IMR-90 (cell line): ENCODE data around the gene NOS1AP. TPM values are rescaled to one million over a fixed set of nuclear protein-coding genes. Genes with fewer than 3 reads are reported as not detected.
A peak's percentile ranks its signal among the peaks of the same experiment; 100 is the strongest.

Source experiments
- ATAC-seq: fragments of 200-7000 bp; cut with Tn5 transposase; 2 replicates; pipeline ENCODE4 v1.9.1; 2020; ENCODE audit warnings: low read depth, mild to moderate bottlenecking, moderate library complexity
- BruUV-seq: library from RNA; stranded (reverse); fragments of 400-500 nt; replicated peaks from 2 replicates; lab custom pipeline; 2021; lab: Mats Ljungman, UMichigan
- CTCF ChIA-PET: fragments of 300-600 bp; formaldehyde crosslinking; extraction: SDS; loops from one replicate; lab custom pipeline; 2021; ENCODE audit warnings: antibody characterized with exemption; lab: Yijun Ruan, JAX
- POLR2A ChIA-PET: fragments of 300-600 bp; sonication (Branson Sonifier 250); formaldehyde crosslinking; loops from one replicate; lab custom pipeline; 2022; ENCODE audit warnings: antibody characterized with exemption; ENCODE audit not compliant: unreplicated experiment; lab: Charles Lee
- DNase-seq: peaks from one replicate; pipeline ENCODE4 v3.0.0; 2013
- H2AFZ ChIP-seq: replicated peaks from 2 replicates; pipeline ENCODE3; 2013; ENCODE audit warnings: low read length, mild to moderate bottlenecking; ENCODE audit not compliant: poor library complexity
- H2AK5ac ChIP-seq: 2 replicates; pipeline ENCODE4 v1.6.1; 2013; ENCODE audit warnings: low read depth, low read length, inconsistent platforms
- H2AK9ac ChIP-seq: replicated peaks from 2 replicates; pipeline ENCODE3; 2013; ENCODE audit warnings: mild to moderate bottlenecking, low read depth, low read length, moderate library complexity; ENCODE audit not compliant: poor library complexity
- H2BK120ac ChIP-seq: 2 replicates; pipeline ENCODE4 v1.6.1; 2013; ENCODE audit warnings: low read depth, low read length, inconsistent platforms
- H2BK15ac ChIP-seq: 3 replicates; pipeline ENCODE4 v1.6.1; 2013; ENCODE audit warnings: low read depth, low read length, inconsistent platforms
- H2BK20ac ChIP-seq: 2 replicates; pipeline ENCODE4 v1.6.1; 2013; ENCODE audit warnings: low read depth, mild to moderate bottlenecking, inconsistent platforms, low read length, moderate library complexity
- H2BK5ac ChIP-seq: 2 replicates; pipeline ENCODE4 v1.6.1; 2013; ENCODE audit warnings: mild to moderate bottlenecking, low read depth, low read length, inconsistent platforms; ENCODE audit not compliant: poor library complexity, severe bottlenecking
- H3K14ac ChIP-seq: replicated peaks from 2 replicates; pipeline ENCODE4 v1.6.1; 2013; ENCODE audit warnings: low read depth, low read length, inconsistent platforms
- H3K18ac ChIP-seq: 2 replicates; pipeline ENCODE4 v1.6.1; 2013; ENCODE audit warnings: low read depth, low read length, control low read depth
- H3K23ac ChIP-seq: 2 replicates; pipeline ENCODE4 v1.6.1; 2013; ENCODE audit warnings: low read depth, low read length, inconsistent platforms
- H3K27ac ChIP-seq: 2 replicates; pipeline ENCODE4 v1.5.1; 2013; ENCODE audit warnings: mild to moderate bottlenecking, control low read depth, low read length; ENCODE audit not compliant: insufficient read depth
- H3K27me3 ChIP-seq: 2 replicates; pipeline ENCODE4 v1.6.1; 2013; ENCODE audit warnings: low read length; ENCODE audit not compliant: control insufficient read depth, insufficient read depth
- H3K36me3 ChIP-seq: 2 replicates; pipeline ENCODE4 v1.6.1; 2013; ENCODE audit warnings: low read length, mixed read lengths; ENCODE audit not compliant: control insufficient read depth, insufficient read depth
- H3K4ac ChIP-seq: 2 replicates; pipeline ENCODE4 v1.6.1; 2013; ENCODE audit warnings: low read depth, low read length, inconsistent platforms
- H3K4me1 ChIP-seq: 2 replicates; pipeline ENCODE4 v1.6.1; 2013; ENCODE audit warnings: low read length, mixed read lengths; ENCODE audit not compliant: control insufficient read depth, insufficient read depth
- H3K4me2 ChIP-seq: 2 replicates; pipeline ENCODE4 v1.6.1; 2013; ENCODE audit warnings: low read depth, mild to moderate bottlenecking, control low read depth, low read length, moderate library complexity
- H3K4me3 ChIP-seq: 2 replicates; pipeline ENCODE4 v1.5.1; 2013; ENCODE audit warnings: low read depth, mild to moderate bottlenecking, control low read depth, low read length, moderate library complexity; ENCODE audit not compliant: insufficient read depth
- H3K56ac ChIP-seq: 2 replicates; pipeline ENCODE4 v1.6.1; 2013; ENCODE audit warnings: low read length, inconsistent platforms; ENCODE audit not compliant: insufficient read depth; ENCODE audit errors: extremely low read depth
- H3K79me1 ChIP-seq, 2 experiments: 2 replicates each; pipeline ENCODE4 v1.6.1; 2013; ENCODE audit warnings: low read length in 2 of 2, inconsistent platforms in 1 of 2, low read depth in 1 of 2
- H3K9ac ChIP-seq: 2 replicates; pipeline ENCODE4 v1.6.1; 2013; ENCODE audit warnings: low read depth, low read length, control low read depth
- H3K9me1 ChIP-seq: 2 replicates; pipeline ENCODE4 v1.6.1; 2013; ENCODE audit warnings: low read length, inconsistent platforms; ENCODE audit not compliant: insufficient read depth
- H3K9me3 ChIP-seq: 2 replicates; pipeline ENCODE4 v1.6.1; 2013; ENCODE audit warnings: low read length; ENCODE audit not compliant: control insufficient read depth, insufficient read depth
- H4K20me1 ChIP-seq: 2 replicates; pipeline ENCODE4 v1.6.1; 2013; ENCODE audit warnings: low read length, inconsistent platforms; ENCODE audit not compliant: insufficient read depth
- H4K5ac ChIP-seq: 2 replicates; pipeline ENCODE4 v1.6.1; 2013; ENCODE audit warnings: mild to moderate bottlenecking, low read depth, low read length, control low read depth
- H4K8ac ChIP-seq, 2 experiments: 2 replicates each; pipeline ENCODE4 v1.6.1; 2013; ENCODE audit warnings: low read depth in 2 of 2, low read length in 2 of 2, control low read depth in 1 of 2, inconsistent platforms in 1 of 2
- H4K91ac ChIP-seq: 2 replicates; pipeline ENCODE4 v1.6.1; 2013; ENCODE audit warnings: low read depth, low read length, inconsistent platforms; ENCODE audit not compliant: insufficient read depth
- BHLHE40 ChIP-seq: fragments of 150-350 bp; IDR thresholded peaks from 2 replicates; pipeline ENCODE4 v1.6.1; 2016; ENCODE audit warnings: mild to moderate bottlenecking, low read depth, low read length
- CEBPB ChIP-seq: IDR thresholded peaks from 2 replicates; pipeline ENCODE4 v1.6.1; 2012; ENCODE audit warnings: low read depth, low read length, improper control_type of control experiment
- FOS ChIP-seq: fragments of 150-350 bp; IDR thresholded peaks from 2 replicates; pipeline ENCODE4 v1.6.1; 2016; ENCODE audit warnings: low read depth, low read length
- MAFK ChIP-seq: IDR thresholded peaks from 2 replicates; pipeline ENCODE4 v1.6.1; 2012; ENCODE audit warnings: low read depth, low read length, improper control_type of control experiment
- MAZ ChIP-seq: IDR thresholded peaks from 2 replicates; pipeline ENCODE4 v1.6.1; 2012; ENCODE audit warnings: low read depth, mild to moderate bottlenecking, low read length, improper control_type of control experiment, moderate library complexity, borderline replicate concordance
- POLR2A ChIP-seq: IDR thresholded peaks from 2 replicates; pipeline ENCODE4 v1.6.1; 2012; ENCODE audit warnings: mild to moderate bottlenecking, low read depth, low read length
- RCOR1 ChIP-seq: IDR thresholded peaks from 2 replicates; pipeline ENCODE4 v1.6.1; 2012; ENCODE audit warnings: mild to moderate bottlenecking, low read length, improper control_type of control experiment; ENCODE audit not compliant: insufficient replicate concordance
- SMC3 ChIP-seq: fragments of 150-350 bp; IDR thresholded peaks from 2 replicates; pipeline ENCODE4 v1.6.1; 2016; ENCODE audit warnings: low read depth, mild to moderate bottlenecking, antibody characterized with exemption, low read length, moderate library complexity
- whole genome bisulfite sequencing, 2 experiments: methylation state at CpG; one replicate each; pipeline versions ENCODE4 v1.1.5 to v1.1.7; 2013; ENCODE audit warnings: missing lambda C conversion rate in 2 of 2; ENCODE audit not compliant: insufficient read length in 1 of 2; ENCODE audit errors: extremely low coverage in 2 of 2; 5-methylcytosine and 5-hydroxymethylcytosine counted together
- dilution Hi-C: fragments of 300-500 bp; cut with HindIII; formaldehyde crosslinking; loops from one replicate; pipeline ENCODE4 v1.14.3; 2018; ENCODE audit warnings: low sequenced_read_pairs; ENCODE audit not compliant: unreplicated experiment
- in situ Hi-C: fragments of 300-500 bp; cut with MboI; formaldehyde crosslinking; loops from 3 replicates; pipeline ENCODE4 v1.14.3; 2019; ENCODE audit warnings: low sequenced_read_pairs, inconsistent platforms, mixed read lengths
- intact Hi-C: fragments of 100-400 bp; cut with micrococcal nuclease; formaldehyde crosslinking; loops from 2 replicates; pipeline ENCODE4 v1.10.0; 2022
- polyA plus RNA-seq, 3 experiments: library from polyadenylated mRNA; depleted of rRNA; stranded (reverse); fragments of >200 nt; gene quantifications; 2 replicates each; pipeline ENCODE4 v1.2.3, GENCODE V29; 2012; ENCODE audit warnings: low replicate concordance in 1 of 3
- total RNA-seq: library from RNA; depleted of rRNA; stranded (reverse); fragments of >200 nt; gene quantifications from 2 replicates; pipeline ENCODE4 v1.2.3, GENCODE V29; 2012

Gene NOS1AP
- total and polyA plus RNA-seq, 2 of the 4 experiments (the other 2 are of a cell fraction) = 0.18 to 0.19 TPM

- H4K5ac ChIP-seq = no peak overlapping the region
- no peak overlapping the region for H3K56ac ChIP-seq
- no peak overlapping the region for H3K14ac ChIP-seq
- H2BK5ac ChIP-seq = no peak overlapping the region
- ChIA-PET POLR2A (interaction anchor here (0.6 kb wide), 1 partner anchor 717 kb away, joined by 3 read pairs; no protein-coding TSS in a partner anchor), CTCF (interaction anchor here (0.6 to 1.9 kb wide), 4 partner anchors 12 to 335 kb away, joined by 3 to 18 read pairs (median 4); no protein-coding TSS in a partner anchor)
- DNase-seq = peak; percentile 87
- H3K9me1 ChIP-seq = peaks cover 3% of the 10 kb centered on the region; the same call in 1 of the 2 replicates
- no peak overlapping the region for H3K18ac ChIP-seq
- H3K27ac ChIP-seq = no peak overlapping the region
- intact Hi-C loops = loop anchor here (5.0 to 10.0 kb wide), 3 partner anchors 507 to 750 kb away; partner anchors contain the start of gene UAP1
- peak overlapping the region; percentile 45 for H2AFZ ChIP-seq
- TF ChIP-seq RCOR1 (peak; percentile 36), MAFK (no peak), FOS (peak; percentile 85), POLR2A (no peak), CEBPB (no peak), MAZ (no peak), BHLHE40 (0 out of 2 replicates have a peak, but pooled peaks have one; percentile 35), SMC3 (no peak)
- peak overlapping the region; percentile 61; the same call in 1 of the 2 replicates for H2BK20ac ChIP-seq
- H3K4me1 ChIP-seq = peaks cover 3% of the 10 kb centered on the region; the same call in 1 of the 2 replicates
- H4K20me1 ChIP-seq = no peaks in the 10 kb centered on the region
- H3K9ac ChIP-seq = no peak overlapping the region
- in situ Hi-C loops = loop anchor here (5.0 kb wide), 3 partner anchors 222 to 442 kb away; partner anchors contain the start of gene UHMK1
- no peak overlapping the region for H2AK9ac ChIP-seq
- peaks cover 7% of the 10 kb centered on the region for H3K27me3 ChIP-seq
- ATAC-seq = peak; percentile 94
- no peak overlapping the region for H2AK5ac ChIP-seq
- H3K36me3 ChIP-seq = no peaks in the 10 kb centered on the region
- no peaks in the 10 kb centered on the region for H3K9me3 ChIP-seq
- H3K4ac ChIP-seq = 0 out of 2 replicates have a peak overlapping the region, but pooled peaks have one; percentile 37
- no peaks in the 10 kb centered on the region for H3K79me1 ChIP-seq
- no peak overlapping the region for H3K4me3 ChIP-seq
- H4K91ac ChIP-seq = no peak overlapping the region
- dilution Hi-C loops = no loop called here
- no peak overlapping the region; the same call in 1 of the 2 replicates for H3K4me2 ChIP-seq
- BruUV-seq = no TSS peak
- H3K23ac ChIP-seq = no peak overlapping the region
- no peak overlapping the region for H4K8ac ChIP-seq
- WGBS, 2 experiments = 14% methylated on average over 2 of the region's 3 CpGs; no CpG with 5 or more reads in 1 of the 2 experiments
- 0 out of 2 replicates have a peak overlapping the region, but pooled peaks have one; percentile 10 for H2BK120ac ChIP-seq
- peak overlapping the region; percentile 9; the same call in 1 of the 3 replicates for H2BK15ac ChIP-seq
These were observed 14.4 kb upstream of the NOS1AP start for GRCh38 chr1:162055062-162055461.
